Measurements from ENCODE around the gene PPFIA2.

GRCh38 chr12:81539279-81539678, 219.9 kb downstream of the PPFIA2 start:
- TF ChIP-seq POLR2A (IDR thresholded peaks at IDR 0.05) (no peak), CTCF (IDR thresholded peaks at IDR 0.05) (no peak)

Data from lower leg skin (tissue), 3 donors.